KMS-11 (cell line): ENCODE results near the gene AJUBA.

Experiments
- H2AFZ ChIP-seq: fragments of 200-600 bp; sonication (generic); 2 replicates; pipeline ENCODE4 v1.6.1; 2016; ENCODE audit warnings: antibody characterized with exemption, mixed run types, low read depth
- H3K27ac ChIP-seq: fragments of 200-600 bp; sonication (generic); 2 replicates; pipeline ENCODE4 v1.6.1; 2016; ENCODE audit warnings: mild to moderate bottlenecking, mixed run types
- H3K27me3 ChIP-seq: fragments of 200-600 bp; sonication (generic); 2 replicates; pipeline ENCODE4 v1.6.1; 2017; ENCODE audit warnings: mild to moderate bottlenecking, low read depth, mixed run types, moderate library complexity; ENCODE audit not compliant: insufficient read depth
- H3K36me3 ChIP-seq: fragments of 200-600 bp; sonication (generic); 2 replicates; pipeline ENCODE4 v1.6.1; 2017; ENCODE audit warnings: mild to moderate bottlenecking, mixed run types; ENCODE audit not compliant: insufficient read depth
- H3K4me1 ChIP-seq: fragments of 200-600 bp; sonication (generic); 2 replicates; pipeline ENCODE4 v1.6.1; 2016; ENCODE audit warnings: mild to moderate bottlenecking, low read depth, mixed run types; ENCODE audit not compliant: poor library complexity, severe bottlenecking
- H3K4me2 ChIP-seq: fragments of 200-600 bp; sonication (generic); 2 replicates; pipeline ENCODE4 v1.7.0; 2016; ENCODE audit warnings: mild to moderate bottlenecking, mixed run types
- H3K4me3 ChIP-seq: fragments of 200-600 bp; sonication (generic); IDR thresholded peaks from 2 replicates; pipeline ENCODE4 v1.6.1; 2017; ENCODE audit warnings: low read depth, low read length, mixed read lengths; ENCODE audit not compliant: insufficient read depth
- H3K79me2 ChIP-seq: fragments of 200-600 bp; sonication (generic); 2 replicates; pipeline ENCODE4 v1.6.1; 2016; ENCODE audit warnings: low read depth, mixed run types; ENCODE audit not compliant: insufficient read depth
- H3K9ac ChIP-seq: fragments of 200-600 bp; sonication (generic); 2 replicates; pipeline ENCODE4 v1.6.1; 2016; ENCODE audit warnings: mild to moderate bottlenecking, mixed run types
- H4K20me1 ChIP-seq: fragments of 200-600 bp; sonication (generic); 2 replicates; pipeline ENCODE4 v1.6.1; 2016; ENCODE audit warnings: mild to moderate bottlenecking, mixed run types; ENCODE audit not compliant: insufficient read depth
- TF ChIP-seq, protein P1 (sequence below): fragments of 200-600 bp; sonication (generic); conservative IDR thresholded peaks from 2 replicates; pipeline ENCODE4 v1.6.1; 2017; ENCODE audit warnings: low read depth, mild to moderate bottlenecking, antibody characterized with exemption, low read length, moderate library complexity, mixed read lengths

Gene AJUBA

DNA sequence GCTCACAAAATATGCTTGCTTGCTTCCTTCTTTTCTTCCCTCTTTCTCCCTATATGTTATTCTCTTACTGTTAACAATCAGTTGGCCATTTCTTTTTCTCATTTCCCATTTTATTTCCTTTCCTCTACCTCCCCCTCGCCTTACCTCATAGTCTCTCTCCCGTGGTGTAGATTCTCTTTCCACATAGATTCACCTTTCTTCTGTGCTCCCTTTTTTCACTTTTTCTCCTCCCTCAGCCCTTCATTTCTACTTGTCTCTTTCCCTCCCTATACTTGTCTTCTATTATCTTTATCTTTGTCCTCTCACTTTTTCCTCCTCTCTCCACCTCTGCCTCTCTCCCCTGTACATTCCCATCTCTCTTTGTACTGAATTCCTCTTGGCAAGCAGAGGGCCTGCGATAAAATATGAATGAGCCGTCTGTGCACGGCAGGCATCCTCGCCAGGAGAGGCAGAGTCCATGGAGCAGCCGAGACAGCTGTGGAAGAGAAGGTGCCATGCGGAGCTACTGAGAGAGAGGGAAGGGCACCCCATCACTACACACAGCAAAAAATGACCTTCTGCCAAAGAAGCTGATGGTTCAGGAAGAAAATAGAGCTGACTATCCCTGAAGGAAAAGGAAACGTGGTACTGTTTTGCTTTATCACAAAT is 15.4 kb upstream of the AJUBA start:
- TF ChIP-seq, protein P1, sequence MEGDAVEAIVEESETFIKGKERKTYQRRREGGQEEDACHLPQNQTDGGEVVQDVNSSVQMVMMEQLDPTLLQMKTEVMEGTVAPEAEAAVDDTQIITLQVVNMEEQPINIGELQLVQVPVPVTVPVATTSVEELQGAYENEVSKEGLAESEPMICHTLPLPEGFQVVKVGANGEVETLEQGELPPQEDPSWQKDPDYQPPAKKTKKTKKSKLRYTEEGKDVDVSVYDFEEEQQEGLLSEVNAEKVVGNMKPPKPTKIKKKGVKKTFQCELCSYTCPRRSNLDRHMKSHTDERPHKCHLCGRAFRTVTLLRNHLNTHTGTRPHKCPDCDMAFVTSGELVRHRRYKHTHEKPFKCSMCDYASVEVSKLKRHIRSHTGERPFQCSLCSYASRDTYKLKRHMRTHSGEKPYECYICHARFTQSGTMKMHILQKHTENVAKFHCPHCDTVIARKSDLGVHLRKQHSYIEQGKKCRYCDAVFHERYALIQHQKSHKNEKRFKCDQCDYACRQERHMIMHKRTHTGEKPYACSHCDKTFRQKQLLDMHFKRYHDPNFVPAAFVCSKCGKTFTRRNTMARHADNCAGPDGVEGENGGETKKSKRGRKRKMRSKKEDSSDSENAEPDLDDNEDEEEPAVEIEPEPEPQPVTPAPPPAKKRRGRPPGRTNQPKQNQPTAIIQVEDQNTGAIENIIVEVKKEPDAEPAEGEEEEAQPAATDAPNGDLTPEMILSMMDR: no peak
- Histone ChIP-seq H2AFZ (no peak overlapping the region), H4K20me1 (no peaks in the 10 kb centered on the region), H3K9ac (no peak overlapping the region), H3K4me3 (no peak overlapping the region), H3K79me2 (no peaks in the 10 kb centered on the region), H3K4me2 (no peak overlapping the region), H3K4me1 (peaks cover 6% of the 10 kb centered on the region), H3K36me3 (no peaks in the 10 kb centered on the region), H3K27ac (no peak overlapping the region), H3K27me3 (no peaks in the 10 kb centered on the region)

DNA sequence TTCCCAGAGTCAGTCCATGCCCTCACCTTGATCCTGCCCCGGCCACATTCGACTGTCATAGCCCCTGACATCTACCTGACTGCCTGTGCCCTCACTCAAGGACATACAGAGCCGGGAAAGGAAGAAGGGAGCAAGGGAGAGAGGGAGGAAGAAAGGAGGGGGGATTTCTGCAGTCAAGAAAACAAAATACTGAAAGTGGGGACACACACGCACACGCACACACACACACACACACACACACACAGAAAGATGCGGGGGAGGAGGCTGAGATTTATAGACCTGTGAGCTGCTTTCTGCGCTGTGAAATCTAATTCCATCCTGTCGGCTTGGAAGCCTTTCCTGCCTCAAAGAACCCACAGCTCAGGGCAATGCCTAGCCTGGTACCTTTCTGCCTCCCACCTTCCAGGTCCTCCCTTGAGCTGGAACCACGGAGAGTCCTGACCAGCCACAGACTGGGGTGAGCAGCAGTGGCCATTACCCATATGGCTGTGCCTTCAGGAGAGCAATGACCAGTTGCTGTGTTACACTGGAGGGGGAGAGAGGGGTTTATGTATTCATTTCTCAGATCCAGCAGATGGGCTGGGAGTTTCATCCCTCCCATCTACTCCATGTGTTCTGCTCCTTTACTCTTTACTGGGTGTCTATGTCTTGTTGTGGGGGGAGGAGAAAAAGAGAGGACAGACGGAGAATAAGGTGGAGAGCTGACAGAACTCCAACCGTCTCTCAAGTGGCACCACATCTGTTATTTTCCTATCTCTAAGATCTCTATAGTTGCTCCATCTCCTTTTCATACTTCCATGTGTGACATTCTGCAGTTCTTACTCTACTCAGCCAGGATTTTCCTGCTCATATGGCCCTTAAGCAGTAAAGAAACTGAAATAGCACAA is 14.7 kb upstream of the AJUBA start:
- no peak overlapping the region for H3K4me3 ChIP-seq
- no peaks in the 10 kb centered on the region for H3K27me3 ChIP-seq
- H3K27ac ChIP-seq: no peak overlapping the region
- no peak overlapping the region for H3K9ac ChIP-seq
- no peaks in the 10 kb centered on the region for H3K36me3 ChIP-seq
- H3K4me1 ChIP-seq: peaks cover 6% of the 10 kb centered on the region
- TF ChIP-seq, protein P1: no peak
- no peak overlapping the region for H2AFZ ChIP-seq
- H3K79me2 ChIP-seq: no peaks in the 10 kb centered on the region
- H3K4me2 ChIP-seq: no peak overlapping the region
- H4K20me1 ChIP-seq: no peaks in the 10 kb centered on the region

DNA sequence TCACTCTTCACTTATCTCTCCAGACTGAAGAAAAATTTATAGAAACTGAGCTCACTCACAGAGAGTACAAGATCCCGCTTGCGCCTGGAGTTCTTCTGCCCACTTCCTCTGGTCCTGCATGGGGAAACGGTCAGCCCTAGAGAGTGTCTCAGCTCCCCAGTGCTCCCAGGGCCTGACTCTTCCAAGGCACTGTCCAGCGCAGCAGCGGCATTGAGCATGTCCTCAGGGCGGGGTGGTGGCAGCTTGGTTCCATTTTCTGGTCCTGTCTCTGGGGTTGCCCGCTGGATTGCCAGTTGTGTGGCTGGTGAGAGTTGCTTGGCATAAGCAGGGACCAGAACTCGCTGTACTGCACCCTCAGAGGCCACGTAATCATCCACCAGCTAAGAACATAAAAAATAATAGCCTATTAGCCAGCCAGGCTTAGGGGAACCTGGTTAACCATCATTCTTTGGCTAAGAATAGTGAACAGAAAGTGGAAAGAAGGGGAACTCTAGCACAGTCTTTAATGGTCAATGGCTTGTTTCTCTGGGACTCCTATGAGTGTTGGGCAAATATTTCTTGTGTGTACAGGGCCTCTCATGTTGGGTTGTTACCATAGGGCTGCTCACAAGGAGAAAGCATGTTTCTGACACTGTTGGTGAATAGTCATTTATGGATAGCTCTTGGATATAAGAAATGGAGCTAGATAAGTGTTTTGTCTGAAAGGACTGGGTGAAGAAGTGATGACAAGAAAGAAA is 13.7 kb upstream of the AJUBA start:
- no peaks in the 10 kb centered on the region for H3K36me3 ChIP-seq
- H3K27ac ChIP-seq: no peak overlapping the region
- no peak overlapping the region for H3K9ac ChIP-seq
- H3K4me2 ChIP-seq: no peak overlapping the region
- H4K20me1 ChIP-seq: no peaks in the 10 kb centered on the region
- H3K79me2 ChIP-seq: no peaks in the 10 kb centered on the region
- peaks cover 6% of the 10 kb centered on the region for H3K4me1 ChIP-seq
- no peak overlapping the region for H3K4me3 ChIP-seq
- TF ChIP-seq, protein P1: no peak
- H3K27me3 ChIP-seq: no peaks in the 10 kb centered on the region
- H2AFZ ChIP-seq: no peak overlapping the region

DNA sequence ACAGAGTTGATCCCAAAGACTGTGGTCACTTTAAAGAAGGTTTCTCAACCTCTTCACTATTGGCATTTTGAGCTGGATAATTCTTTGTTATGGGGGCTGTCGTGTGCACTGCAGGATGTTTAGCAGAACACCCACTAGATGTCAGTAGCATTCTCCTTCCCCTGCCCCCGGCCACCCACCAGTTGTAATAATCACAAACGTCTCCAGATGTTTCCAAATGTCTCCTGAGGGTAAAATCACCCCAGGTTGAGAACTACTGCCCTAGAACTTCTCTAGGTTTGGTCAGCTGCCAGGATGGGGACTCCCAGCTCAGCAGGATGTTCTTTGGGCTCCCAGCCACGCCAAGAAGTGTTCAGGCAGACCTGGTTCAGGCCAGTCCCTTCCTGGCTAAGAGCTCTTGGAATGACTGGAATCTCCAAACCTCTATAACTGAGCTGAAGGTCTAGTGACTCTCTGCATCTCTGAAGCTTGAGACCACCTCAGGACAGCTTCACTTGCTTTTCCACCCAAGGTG is 12.5 kb upstream of the AJUBA start:
- TF ChIP-seq, protein P1: 0 out of 2 replicates have a peak, but pooled peaks have one; percentile 42
- Histone ChIP-seq H3K9ac (no peak overlapping the region), H3K79me2 (no peaks in the 10 kb centered on the region), H3K4me1 (peaks cover 6% of the 10 kb centered on the region), H4K20me1 (no peaks in the 10 kb centered on the region), H3K4me3 (no peak overlapping the region), H3K27me3 (no peaks in the 10 kb centered on the region), H3K36me3 (no peaks in the 10 kb centered on the region), H3K4me2 (no peak overlapping the region), H3K27ac (no peak overlapping the region), H2AFZ (0 out of 2 replicates have a peak overlapping the region, but pooled peaks have one; percentile 41)
